GM06990 (cell line): ENCODE results near the gene SPTBN5.

ENCODE experiments used
- DNase-seq: peaks from one replicate; pipeline ENCODE4 v3.0.0-alpha.2; 2011; ENCODE audit not compliant: insufficient read length; ENCODE audit errors: extremely low read depth
- H3K27me3 ChIP-seq: replicated peaks from 2 replicates; pipeline ENCODE4 v1.6.0; 2011; ENCODE audit warnings: low read length; ENCODE audit not compliant: control insufficient read depth, insufficient read depth
- H3K36me3 ChIP-seq: 2 replicates; pipeline ENCODE4 v1.5.1; 2011; ENCODE audit warnings: low read length; ENCODE audit not compliant: control insufficient read depth, insufficient read depth
- H3K4me3 ChIP-seq: replicated peaks from 2 replicates; pipeline ENCODE4 v1.5.1; 2011; ENCODE audit warnings: low read depth, mild to moderate bottlenecking, control low read depth, low read length
- CTCF ChIP-seq: IDR thresholded peaks from 2 replicates; pipeline ENCODE4 v1.5.1; 2011; ENCODE audit warnings: low read length, control low read depth, mild to moderate bottlenecking, inconsistent platforms; ENCODE audit not compliant: insufficient read depth, poor library complexity, severe bottlenecking

SPTBN5 gene

GRCh38 chr15:41866872-41867579 lies 26.8 kb downstream of the SPTBN5 start:
- H3K36me3 ChIP-seq, result no peaks in the 10 kb centered on the region
- no peak for TF ChIP-seq CTCF
- no peak for DNase-seq
- H3K27me3 ChIP-seq, result no peaks in the 10 kb centered on the region; the same call in 1 of the 2 replicates
- no peak overlapping the region for H3K4me3 ChIP-seq

GRCh38 chr15:41866263-41866703 lies 27.6 kb downstream of the SPTBN5 start:
- no peak for DNase-seq
- Histone ChIP-seq H3K27me3 (no peaks in the 10 kb centered on the region; the same call in 1 of the 2 replicates), H3K36me3 (no peaks in the 10 kb centered on the region), H3K4me3 (no peak overlapping the region)
- TF ChIP-seq CTCF, result no peak

GRCh38 chr15:41865490-41866055 lies 28.3 kb downstream of the SPTBN5 start:
- no peak for DNase-seq
- TF ChIP-seq CTCF, result no peak
- Histone ChIP-seq H3K27me3 (no peaks in the 10 kb centered on the region; the same call in 1 of the 2 replicates), H3K36me3 (no peaks in the 10 kb centered on the region), H3K4me3 (no peak overlapping the region)

- Histone ChIP-seq H3K36me3 (no peaks in the 10 kb centered on the region), H3K4me3 (no peak overlapping the region), H3K27me3 (no peaks in the 10 kb centered on the region; the same call in 1 of the 2 replicates)
- DNase-seq, result no peak
- TF ChIP-seq CTCF, result no peak
Observed at GRCh38 chr15:41862515-41863116, 31.2 kb downstream of the SPTBN5 start.

GRCh38 chr15:41861736-41862356 lies 32.0 kb downstream of the SPTBN5 start:
- no peak for TF ChIP-seq CTCF
- Histone ChIP-seq H3K27me3 (no peaks in the 10 kb centered on the region; the same call in 1 of the 2 replicates), H3K4me3 (no peak overlapping the region), H3K36me3 (no peaks in the 10 kb centered on the region)
- DNase-seq, result no peak
